Uterus (tissue), 2 donors: ENCODE measurements around the gene VMP1.

Experiments
- POLR2A ChIP-seq, 2 donors: fragments of 450-650 bp; IDR thresholded peaks; one replicate each; pipeline ENCODE4 v1.6.1; 2016; ENCODE audit warnings: antibody characterized with exemption in 2 of 2, mild to moderate bottlenecking in 1 of 2, moderate library complexity in 1 of 2
- TF ChIP-seq, protein P1 (sequence below), 4 experiments: fragments of 200-600 bp in 2 of 4; fragments of 450-650 bp in 2 of 4; sonication (generic) in 2 of 4; IDR thresholded peaks; one replicate each; pipeline ENCODE4 v1.5.1; 2016 to 2019; ENCODE audit warnings: antibody characterized with exemption in 4 of 4, mild to moderate bottlenecking in 2 of 4, moderate library complexity in 1 of 4

DNA sequence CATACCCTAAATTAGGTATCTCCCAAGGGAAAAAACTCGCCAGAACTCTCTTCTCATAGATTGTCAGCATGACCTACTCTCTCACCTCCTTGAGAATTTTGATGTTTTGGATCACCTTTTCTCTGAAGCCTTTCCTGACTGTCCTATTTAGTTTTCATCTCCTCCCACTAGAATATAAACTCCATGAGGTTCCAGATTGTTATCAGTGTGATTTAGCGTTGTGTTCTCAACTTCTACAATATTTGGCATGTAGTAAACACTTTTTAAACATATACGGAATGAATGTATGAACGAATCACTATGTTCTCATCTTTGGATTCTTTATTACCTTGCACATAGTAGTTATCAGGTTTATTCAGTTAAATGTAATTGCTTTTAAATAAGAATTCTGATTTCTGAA, 88.7 kb downstream of the VMP1 start:
- TF ChIP-seq POLR2A (IDR thresholded peaks at IDR 0.05): no peak
- TF ChIP-seq, protein P1, sequence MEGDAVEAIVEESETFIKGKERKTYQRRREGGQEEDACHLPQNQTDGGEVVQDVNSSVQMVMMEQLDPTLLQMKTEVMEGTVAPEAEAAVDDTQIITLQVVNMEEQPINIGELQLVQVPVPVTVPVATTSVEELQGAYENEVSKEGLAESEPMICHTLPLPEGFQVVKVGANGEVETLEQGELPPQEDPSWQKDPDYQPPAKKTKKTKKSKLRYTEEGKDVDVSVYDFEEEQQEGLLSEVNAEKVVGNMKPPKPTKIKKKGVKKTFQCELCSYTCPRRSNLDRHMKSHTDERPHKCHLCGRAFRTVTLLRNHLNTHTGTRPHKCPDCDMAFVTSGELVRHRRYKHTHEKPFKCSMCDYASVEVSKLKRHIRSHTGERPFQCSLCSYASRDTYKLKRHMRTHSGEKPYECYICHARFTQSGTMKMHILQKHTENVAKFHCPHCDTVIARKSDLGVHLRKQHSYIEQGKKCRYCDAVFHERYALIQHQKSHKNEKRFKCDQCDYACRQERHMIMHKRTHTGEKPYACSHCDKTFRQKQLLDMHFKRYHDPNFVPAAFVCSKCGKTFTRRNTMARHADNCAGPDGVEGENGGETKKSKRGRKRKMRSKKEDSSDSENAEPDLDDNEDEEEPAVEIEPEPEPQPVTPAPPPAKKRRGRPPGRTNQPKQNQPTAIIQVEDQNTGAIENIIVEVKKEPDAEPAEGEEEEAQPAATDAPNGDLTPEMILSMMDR (IDR thresholded peaks at IDR 0.05): no peak
